Activated CD4-positive, alpha-beta memory T cell treated with anti-CD3 and anti-CD28 coated beads for 36 hours (primary cell): Measurements from ENCODE around the gene XPR1. TPM values are rescaled to one million over a fixed set of nuclear protein-coding genes. Genes with fewer than 3 reads are reported as not detected.

Experiments
- CTCF ChIA-PET: fragments of 350-600 bp; sonication (Branson Sonifier 250); formaldehyde crosslinking; loops from one replicate; lab custom pipeline; 2021; ENCODE audit warnings: antibody characterized with exemption, inconsistent platforms; lab: Charles Lee
- POLR2A ChIA-PET: fragments of 350-600 bp; sonication (Branson Sonifier 250); formaldehyde crosslinking; loops from one replicate; lab custom pipeline; 2021; ENCODE audit warnings: antibody characterized with exemption; lab: Charles Lee
- DNase-seq: peaks from one replicate; pipeline ENCODE4 v3.0.0-alpha.2; 2020
- H3K27ac Mint-ChIP-seq: one replicate; pipeline ENCODE4 v1.8.0; 2021; ENCODE audit warnings: mixed read lengths
- H3K27me3 Mint-ChIP-seq: one replicate; pipeline ENCODE4 v1.8.0; 2021; ENCODE audit warnings: mixed read lengths
- H3K36me3 Mint-ChIP-seq: one replicate; pipeline ENCODE4 v1.8.0; 2021; ENCODE audit warnings: mixed read lengths
- H3K4me1 Mint-ChIP-seq: one replicate; pipeline ENCODE4 v1.8.0; 2021; ENCODE audit warnings: low read depth, mixed read lengths
- H3K4me3 Mint-ChIP-seq: one replicate; pipeline ENCODE4 v1.8.0; 2021; ENCODE audit warnings: mild to moderate bottlenecking, mixed read lengths
- H3K9me3 Mint-ChIP-seq: one replicate; pipeline ENCODE4 v1.8.0; 2021; ENCODE audit warnings: mixed read lengths
- intact Hi-C: fragments of 100-400 bp; cut with micrococcal nuclease; formaldehyde crosslinking; loops from one replicate; pipeline ENCODE4 v1.15.1; 2023
- total RNA-seq, 2 experiments: library from RNA; stranded (reverse); gene quantifications; one replicate each; pipeline ENCODE4 v1.2.3, GENCODE V29; 2021

Gene XPR1
- total RNA-seq: 10 to 100 TPM; 17.9 to 18.4 TPM

- ChIA-PET CTCF (interaction anchor here (0.6 to 3.4 kb wide), 4 partner anchors 13 to 231 kb away, joined by 3 to 20 read pairs (median 4); no protein-coding TSS in a partner anchor), POLR2A (interaction anchor here (1.0 to 1.2 kb wide), 3 partner anchors 9 to 20 kb away, joined by 3 to 5 read pairs (median 3); no protein-coding TSS in a partner anchor)
- Mint-ChIP-seq H3K9me3 (no peaks in the 10 kb centered on the region), H3K4me1 (peaks cover 5% of the 10 kb centered on the region), H3K27ac (peak within 1 kb of the TSS; percentile 82), H3K27me3 (no peaks in the 10 kb centered on the region), H3K36me3 (no peaks in the 10 kb centered on the region), H3K4me3 (no peak within 1 kb of the TSS)
- DNase-seq: peak; percentile 99
- intact Hi-C loops: loop anchor here (1.0 to 10.0 kb wide), 12 partner anchors 60 to 765 kb away; partner anchors contain the start of genes ACBD6, STX6 and TOR1AIP1
These were observed at the start of gene XPR1 for GRCh38 chr1:180631766-180632325. XPR1 (plus strand) TSS chr1:180632022; CDS start chr1:180632202, 180 bp downstream.

GRCh38 chr1:180584869-180585268, 47.0 kb upstream of the XPR1 start:
- POLR2A ChIA-PET: interaction anchor here (2.3 kb wide), 1 partner anchor 13 kb away, joined by 5 read pairs; no protein-coding TSS in a partner anchor

GRCh38 chr1:180585994-180586359, 45.8 kb upstream of the XPR1 start:
- intact Hi-C loops: loop anchor here (1.0 kb wide), 1 partner anchor 14 kb away; no protein-coding TSS in a partner anchor
- H3K9me3 Mint-ChIP-seq: peaks cover 8% of the 10 kb centered on the region
- CTCF ChIA-PET: no interaction called here
- peaks cover 19% of the 10 kb centered on the region for H3K4me1 Mint-ChIP-seq
- H3K4me3 Mint-ChIP-seq: no peak overlapping the region
- peaks cover 2% of the 10 kb centered on the region for H3K27me3 Mint-ChIP-seq
- no peak for DNase-seq
- no peaks in the 10 kb centered on the region for H3K36me3 Mint-ChIP-seq
- peak overlapping the region; percentile 78 for H3K27ac Mint-ChIP-seq
- POLR2A ChIA-PET: interaction anchor here (0.7 to 2.3 kb wide), 2 partner anchors 14 to 33 kb away, joined by 3 to 5 read pairs; no protein-coding TSS in a partner anchor

More at GRCh38 chr1:180584869-180585268, 47.0 kb upstream of the XPR1 start:
- Mint-ChIP-seq H3K4me1 (peaks cover 19% of the 10 kb centered on the region), H3K4me3 (no peak overlapping the region), H3K36me3 (no peaks in the 10 kb centered on the region), H3K27me3 (peaks cover 2% of the 10 kb centered on the region), H3K27ac (peak overlapping the region; percentile 78), H3K9me3 (peaks cover 8% of the 10 kb centered on the region)
- CTCF ChIA-PET: no interaction called here
- no peak for DNase-seq
- intact Hi-C loops: loop anchor here (1.0 kb wide), 1 partner anchor 13 kb away; no protein-coding TSS in a partner anchor

GRCh38 chr1:180586671-180587155, 45.1 kb upstream of the XPR1 start:
- peak; percentile 39 for DNase-seq
- CTCF ChIA-PET: no interaction called here
- Mint-ChIP-seq H3K9me3 (peaks cover 8% of the 10 kb centered on the region), H3K36me3 (no peaks in the 10 kb centered on the region), H3K27ac (peak overlapping the region; percentile 9), H3K27me3 (peaks cover 2% of the 10 kb centered on the region), H3K4me1 (peaks cover 19% of the 10 kb centered on the region), H3K4me3 (no peak overlapping the region)
- POLR2A ChIA-PET: interaction anchor here (2.3 kb wide), 1 partner anchor 15 kb away, joined by 5 read pairs; no protein-coding TSS in a partner anchor
- intact Hi-C loops: no loop called here

GRCh38 chr1:180588121-180588520, 43.7 kb upstream of the XPR1 start:
- intact Hi-C loops: no loop called here

GRCh38 chr1:180590889-180591288, 40.9 kb upstream of the XPR1 start:
- H3K27ac Mint-ChIP-seq: no peak overlapping the region
- H3K4me1 Mint-ChIP-seq: peaks cover 7% of the 10 kb centered on the region
- H3K27me3 Mint-ChIP-seq: peaks cover 1% of the 10 kb centered on the region
- POLR2A ChIA-PET: no interaction called here
- H3K36me3 Mint-ChIP-seq: no peaks in the 10 kb centered on the region
- H3K4me3 Mint-ChIP-seq: no peak overlapping the region
- DNase-seq: no peak
- peaks cover 8% of the 10 kb centered on the region for H3K9me3 Mint-ChIP-seq
- CTCF ChIA-PET: interaction anchor here (1.7 kb wide), 1 partner anchor 9 kb away, joined by 4 read pairs; no protein-coding TSS in a partner anchor
- intact Hi-C loops: no loop called here

More at GRCh38 chr1:180588121-180588520, 43.7 kb upstream of the XPR1 start:
- Mint-ChIP-seq H3K36me3 (no peaks in the 10 kb centered on the region), H3K4me1 (peaks cover 19% of the 10 kb centered on the region), H3K27me3 (peaks cover 2% of the 10 kb centered on the region), H3K4me3 (no peak overlapping the region), H3K27ac (no peak overlapping the region), H3K9me3 (peaks cover 8% of the 10 kb centered on the region)
- POLR2A ChIA-PET: no interaction called here
- CTCF ChIA-PET: no interaction called here
- DNase-seq: no peak

- H3K27ac Mint-ChIP-seq: no peak overlapping the region
- no peak overlapping the region for H3K4me3 Mint-ChIP-seq
- intact Hi-C loops: no loop called here
- POLR2A ChIA-PET: no interaction called here
- no peaks in the 10 kb centered on the region for H3K36me3 Mint-ChIP-seq
- peaks cover under 1% of the 10 kb centered on the region for H3K9me3 Mint-ChIP-seq
- CTCF ChIA-PET: no interaction called here
- H3K27me3 Mint-ChIP-seq: no peaks in the 10 kb centered on the region
- no peak for DNase-seq
- no peaks in the 10 kb centered on the region for H3K4me1 Mint-ChIP-seq
These were observed 38.4 kb upstream of the XPR1 start for GRCh38 chr1:180593382-180593781.

- Mint-ChIP-seq H3K4me1 (no peaks in the 10 kb centered on the region), H3K27ac (no peak overlapping the region), H3K4me3 (no peak overlapping the region), H3K9me3 (no peaks in the 10 kb centered on the region), H3K27me3 (no peaks in the 10 kb centered on the region), H3K36me3 (no peaks in the 10 kb centered on the region)
- ChIA-PET POLR2A (no interaction called here), CTCF (no interaction called here)
- intact Hi-C loops: no loop called here
- no peak for DNase-seq
These were observed 37.1 kb upstream of the XPR1 start for GRCh38 chr1:180594723-180595122.

- POLR2A ChIA-PET: no interaction called here
- CTCF ChIA-PET: no interaction called here
- H3K4me1 Mint-ChIP-seq: no peaks in the 10 kb centered on the region
- H3K4me3 Mint-ChIP-seq: no peak overlapping the region
- H3K27ac Mint-ChIP-seq: no peak overlapping the region
- no peaks in the 10 kb centered on the region for H3K9me3 Mint-ChIP-seq
- no peak for DNase-seq
- intact Hi-C loops: no loop called here
- H3K36me3 Mint-ChIP-seq: no peaks in the 10 kb centered on the region
- no peaks in the 10 kb centered on the region for H3K27me3 Mint-ChIP-seq
These were observed 35.9 kb upstream of the XPR1 start for GRCh38 chr1:180595966-180596365.

- ChIA-PET POLR2A (no interaction called here), CTCF (interaction anchor here (0.6 kb wide), 1 partner anchor 64 kb away, joined by 3 read pairs; no protein-coding TSS in a partner anchor)
- DNase-seq: no peak
- no peak overlapping the region for H3K27ac Mint-ChIP-seq
- intact Hi-C loops: no loop called here
- no peaks in the 10 kb centered on the region for H3K27me3 Mint-ChIP-seq
- H3K4me1 Mint-ChIP-seq: no peaks in the 10 kb centered on the region
- no peaks in the 10 kb centered on the region for H3K36me3 Mint-ChIP-seq
- no peaks in the 10 kb centered on the region for H3K9me3 Mint-ChIP-seq
- H3K4me3 Mint-ChIP-seq: no peak overlapping the region
These were observed 34.3 kb upstream of the XPR1 start for GRCh38 chr1:180597520-180597919.

- H3K27ac Mint-ChIP-seq: no peak overlapping the region
- no peak for DNase-seq
- no peaks in the 10 kb centered on the region for H3K9me3 Mint-ChIP-seq
- ChIA-PET CTCF (no interaction called here), POLR2A (no interaction called here)
- H3K27me3 Mint-ChIP-seq: no peaks in the 10 kb centered on the region
- no peaks in the 10 kb centered on the region for H3K4me1 Mint-ChIP-seq
- no peak overlapping the region for H3K4me3 Mint-ChIP-seq
- H3K36me3 Mint-ChIP-seq: no peaks in the 10 kb centered on the region
- intact Hi-C loops: no loop called here
These were observed 33.4 kb upstream of the XPR1 start for GRCh38 chr1:180598333-180598974.

- DNase-seq: no peak
- ChIA-PET CTCF (no interaction called here), POLR2A (no interaction called here)
- Mint-ChIP-seq H3K27ac (no peak overlapping the region), H3K36me3 (no peaks in the 10 kb centered on the region), H3K27me3 (no peaks in the 10 kb centered on the region), H3K9me3 (no peaks in the 10 kb centered on the region), H3K4me3 (no peak overlapping the region), H3K4me1 (no peaks in the 10 kb centered on the region)
- intact Hi-C loops: no loop called here
These were observed 31.5 kb upstream of the XPR1 start for GRCh38 chr1:180600343-180600742.
